ENCODE measurements around the gene C1QTNF9B.
"Not testable (repeated sequence)": the region's sequence is repeated elsewhere in the genome, so short reads cannot be mapped to it uniquely, and the experiment has no call there.

The C1QTNF9B gene

DNA sequence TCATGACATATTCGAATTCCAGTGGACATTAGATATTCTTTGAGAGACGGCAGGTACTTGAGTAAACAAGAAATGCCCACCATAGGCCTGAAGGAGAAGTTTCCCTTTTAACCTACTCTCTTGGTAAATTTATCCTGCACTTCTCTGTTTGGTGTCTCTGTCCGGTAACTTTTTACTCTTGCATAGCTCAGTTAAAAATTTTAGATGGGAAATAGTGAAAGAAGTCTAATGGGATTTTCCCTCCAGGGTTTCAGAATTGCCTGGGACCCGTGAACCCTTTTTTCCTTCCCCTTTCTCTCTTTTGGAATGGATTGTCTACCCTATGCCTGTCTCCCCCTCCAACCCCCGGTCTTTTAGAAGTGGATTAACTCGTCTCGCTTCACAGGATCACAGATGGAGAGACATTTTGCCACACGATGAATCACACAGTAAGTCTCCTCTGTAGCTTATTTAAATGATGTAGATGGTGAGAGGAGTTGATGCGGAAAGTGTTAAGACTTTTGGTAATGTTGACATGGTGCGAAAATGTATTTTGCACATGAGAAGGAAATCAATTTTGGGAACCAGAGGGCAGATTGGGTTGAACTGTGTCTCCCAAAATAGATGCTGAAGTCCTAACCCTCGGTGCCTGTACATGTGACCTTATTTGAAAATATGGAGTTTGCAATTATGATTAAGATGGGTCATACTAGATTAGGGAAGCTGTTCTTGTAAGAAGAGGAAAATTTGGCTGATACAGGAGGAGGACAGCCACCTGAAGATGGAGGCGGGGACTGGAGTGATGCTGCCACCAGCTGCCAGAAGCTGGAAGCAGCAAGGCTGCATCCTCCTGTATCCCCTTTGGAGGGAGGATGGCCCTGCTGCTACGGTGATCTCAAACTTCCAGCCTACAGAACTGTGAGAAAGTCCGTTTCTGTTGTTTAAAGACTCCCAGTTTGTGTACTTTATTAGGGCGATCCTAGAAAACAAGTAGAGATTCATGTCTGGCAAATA is 7.4 kb downstream of the C1QTNF9B start:
- peak in 1 of 2 donors; percentile 4 for DNase-seq

DNA sequence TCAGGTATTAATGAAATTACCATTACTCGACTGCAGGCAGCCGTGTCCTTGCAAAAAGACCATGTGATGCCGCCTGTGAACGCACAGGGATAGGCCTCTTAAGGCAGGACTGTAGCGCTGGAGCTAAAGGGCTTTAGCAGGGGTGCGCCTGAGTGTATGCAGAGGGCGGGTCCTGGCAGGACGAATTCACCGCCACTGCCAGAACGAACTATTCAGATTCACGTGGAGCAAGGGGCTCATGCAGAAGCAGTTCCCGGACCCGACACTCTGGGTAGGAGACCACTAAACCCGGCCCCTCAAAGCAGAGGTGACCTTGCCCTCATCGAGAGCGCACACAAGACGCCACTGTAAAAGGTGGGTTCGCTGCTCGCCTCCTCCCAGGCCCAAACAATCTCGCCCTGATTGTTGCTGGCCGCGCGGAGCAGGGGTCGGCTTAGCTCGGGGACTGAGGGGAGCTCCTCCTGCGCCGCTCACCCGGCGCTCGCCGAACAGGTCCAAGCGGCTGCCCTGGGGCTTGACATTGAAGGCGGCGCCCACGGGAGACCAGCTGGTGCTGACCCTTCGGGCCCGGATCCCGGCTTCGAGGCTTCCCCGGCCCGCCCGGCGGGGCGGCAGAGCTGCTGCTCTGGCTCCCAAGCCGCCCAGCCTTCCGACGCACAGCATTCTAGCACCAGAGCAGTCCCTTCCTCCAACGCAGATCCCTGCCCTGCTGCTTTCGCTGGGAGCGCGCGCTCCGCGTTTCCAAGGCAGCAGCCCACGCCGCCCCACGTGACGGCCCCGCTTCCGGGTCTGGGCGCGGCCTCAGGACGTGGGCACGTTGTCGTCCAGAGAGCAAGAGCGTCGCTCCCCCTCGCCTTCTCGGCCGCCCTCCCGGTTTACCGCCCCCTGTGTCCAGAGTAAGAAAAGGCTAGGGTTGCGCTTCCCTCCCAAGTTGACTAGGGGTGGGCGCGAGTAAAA is 8.4 kb downstream of the C1QTNF9B start, which contains the start of gene MIPEP:
MIPEP (minus strand) TSS at position 743 of the 957 bp plus-strand sequence; CDS start at position 663, 80 bp downstream.
- peak; percentile 88 to 90 for DNase-seq

DNA sequence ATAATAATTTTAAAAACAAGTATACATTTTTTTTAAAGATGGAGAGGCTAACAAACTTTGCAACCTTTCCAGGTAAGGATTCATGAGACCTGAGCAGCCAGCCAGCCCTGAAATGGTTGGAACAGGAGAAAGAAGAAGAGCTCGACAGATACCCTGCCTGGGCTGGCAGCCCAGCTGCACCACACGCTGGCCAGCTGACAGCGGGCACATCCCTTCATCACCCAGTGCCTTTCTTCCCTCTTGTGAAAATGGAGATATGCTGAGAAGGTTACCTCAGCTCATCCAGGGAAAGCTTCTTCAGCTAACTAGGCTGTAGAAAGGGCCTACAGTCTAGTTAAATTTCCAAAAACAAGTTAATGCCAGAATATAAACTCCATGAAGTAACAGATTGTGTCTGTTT is 12.9 kb downstream of the C1QTNF9B start:
- not testable (repeated sequence) for DNase-seq

DNA sequence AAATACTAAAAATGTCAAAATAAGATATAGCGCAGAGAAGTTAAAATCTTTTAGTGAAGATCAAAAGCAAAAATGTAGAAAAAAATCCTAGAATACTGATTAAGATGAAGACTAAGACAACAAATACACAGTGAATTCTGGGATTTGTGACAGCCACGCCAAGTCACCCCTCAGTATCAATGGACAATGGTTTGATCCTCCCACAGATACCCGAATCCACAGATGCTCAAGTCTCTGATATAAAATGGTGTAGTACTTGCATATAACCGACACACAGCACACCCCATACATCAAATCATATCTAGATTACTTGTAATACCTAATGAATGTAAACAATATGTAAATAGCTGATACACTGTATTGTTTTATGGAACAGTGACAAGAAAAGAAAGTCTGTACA is 14.0 kb downstream of the C1QTNF9B start:
- DNase-seq = no peak

DNA sequence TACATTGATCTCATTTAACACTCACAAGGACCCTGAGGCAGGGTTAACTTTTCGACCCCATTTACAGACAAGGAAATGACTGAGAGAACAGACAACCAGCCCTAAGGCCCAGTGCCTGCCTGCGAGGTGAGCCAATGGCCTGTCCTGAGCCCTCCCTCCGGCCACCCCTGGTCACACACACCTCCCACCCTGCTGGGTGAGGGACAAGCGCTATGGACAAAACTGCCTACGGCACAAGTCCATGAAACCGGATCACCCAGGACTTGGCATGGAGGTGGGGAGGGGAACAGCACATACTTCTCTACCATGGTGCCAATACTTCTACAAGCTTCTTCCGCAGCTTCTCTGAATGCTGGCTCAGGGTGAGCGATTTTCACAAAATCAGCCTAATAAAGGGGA is 15.9 kb downstream of the C1QTNF9B start:
- not testable (repeated sequence) for DNase-seq

DNA sequence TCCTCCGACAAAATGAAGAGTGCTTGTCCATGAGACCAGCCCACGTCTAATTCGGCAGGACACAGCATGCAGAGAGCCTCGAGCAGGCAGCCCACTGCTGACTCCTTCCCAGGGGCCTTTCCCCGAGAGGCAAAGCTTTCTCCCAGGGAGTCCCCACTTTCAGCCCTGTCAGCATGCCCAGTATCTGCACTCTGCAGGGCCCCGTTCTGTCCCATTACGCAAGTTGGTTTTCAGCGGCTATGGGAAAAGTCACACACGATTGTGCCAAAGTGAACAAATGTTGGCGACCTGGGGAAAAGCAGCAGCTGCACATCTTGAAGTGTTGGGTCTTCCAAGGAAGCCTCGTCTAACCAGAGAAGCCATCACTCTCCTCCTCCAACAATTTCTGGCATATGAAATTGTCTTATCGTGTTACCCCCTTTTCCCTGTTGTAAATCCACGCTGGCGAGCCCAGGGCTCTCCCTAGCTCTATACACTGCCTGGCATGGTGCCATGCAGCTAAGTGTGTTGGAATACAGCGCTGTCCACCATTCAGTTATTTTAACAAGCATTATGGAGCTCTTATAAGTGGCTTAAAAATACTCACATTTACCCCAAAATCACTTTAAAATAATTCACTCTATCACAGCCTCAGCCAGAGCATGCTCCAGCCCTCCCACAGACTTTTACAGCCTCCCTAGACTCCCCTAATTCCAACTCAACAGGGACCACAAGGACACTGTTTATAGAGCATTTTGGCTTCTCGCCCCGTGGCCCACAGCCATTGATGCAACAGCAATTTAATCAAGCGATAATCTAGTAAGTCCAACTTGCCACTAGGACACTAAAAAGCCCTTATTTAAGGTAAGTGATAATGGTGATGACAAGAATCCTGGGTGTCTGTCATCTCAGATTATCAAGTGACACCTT is 16.6 kb downstream of the C1QTNF9B start:
- not testable (repeated sequence) for DNase-seq

DNA sequence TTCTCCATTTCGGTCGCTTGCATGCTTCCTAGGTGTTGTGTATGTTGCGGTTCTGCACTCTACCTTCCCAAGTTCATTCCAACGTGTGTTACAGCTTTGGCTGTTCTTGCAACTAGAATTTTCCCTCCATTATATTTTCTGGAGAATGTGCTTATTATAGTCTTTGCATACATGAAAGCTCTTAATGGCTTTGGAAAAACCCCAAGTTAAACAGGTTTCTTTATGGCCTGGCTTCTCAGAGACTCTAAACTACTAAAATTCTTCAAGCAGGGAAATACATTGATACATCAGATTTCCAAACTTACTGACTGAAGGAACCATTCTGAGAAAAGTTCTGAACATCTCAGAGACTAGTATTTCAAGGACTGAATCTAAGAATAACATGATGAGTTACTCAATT is 20.0 kb downstream of the C1QTNF9B start:
- no peak for DNase-seq

DNA sequence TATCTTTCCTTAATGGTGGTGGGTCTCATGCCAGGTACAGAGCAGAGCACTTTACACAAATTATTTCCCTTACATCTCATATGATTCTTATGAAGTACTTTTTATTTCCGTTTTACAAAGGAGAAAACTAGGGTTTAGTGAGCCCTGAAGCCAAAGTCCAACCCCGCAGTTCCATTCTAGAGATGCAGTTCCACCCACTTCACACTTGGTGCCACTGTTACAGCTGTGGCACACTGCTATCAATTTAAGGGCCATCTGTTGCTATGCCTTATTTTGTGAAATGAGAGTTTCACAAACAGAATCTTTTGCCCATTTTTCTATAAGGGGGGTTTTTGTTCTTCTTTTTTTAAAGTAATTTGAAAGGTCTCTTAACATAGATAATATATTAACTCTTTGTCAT is 21.0 kb downstream of the C1QTNF9B start:
- no peak for DNase-seq

DNA sequence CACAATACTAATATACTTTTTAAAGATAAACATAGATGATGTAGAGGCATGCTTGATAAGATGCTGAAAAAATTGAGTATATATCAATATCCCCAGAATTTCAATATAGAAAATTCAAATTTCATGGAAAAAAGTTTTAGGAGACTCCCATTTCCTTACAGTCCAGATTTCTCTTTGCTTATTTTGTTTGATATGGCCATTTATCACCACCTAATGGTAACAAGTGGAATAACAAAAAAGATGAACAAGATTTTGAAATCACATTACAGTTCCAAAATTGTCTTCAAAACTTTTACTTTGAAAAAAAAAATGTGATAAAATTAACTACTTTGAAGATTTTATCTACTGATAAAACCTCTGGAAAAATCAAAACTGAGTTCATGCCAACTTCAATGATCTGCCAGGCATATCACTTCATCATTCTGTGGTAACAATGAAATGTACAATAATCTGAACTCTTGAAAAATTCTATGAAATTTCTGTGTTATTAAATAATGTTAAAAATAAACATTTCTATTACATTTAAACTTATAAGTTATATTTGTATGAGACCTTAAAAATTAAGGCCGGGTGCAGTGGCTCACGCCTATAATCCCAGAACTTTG is 25.6 kb downstream of the C1QTNF9B start:
- peak in 1 of 2 donors; percentile 27 for DNase-seq

DNA sequence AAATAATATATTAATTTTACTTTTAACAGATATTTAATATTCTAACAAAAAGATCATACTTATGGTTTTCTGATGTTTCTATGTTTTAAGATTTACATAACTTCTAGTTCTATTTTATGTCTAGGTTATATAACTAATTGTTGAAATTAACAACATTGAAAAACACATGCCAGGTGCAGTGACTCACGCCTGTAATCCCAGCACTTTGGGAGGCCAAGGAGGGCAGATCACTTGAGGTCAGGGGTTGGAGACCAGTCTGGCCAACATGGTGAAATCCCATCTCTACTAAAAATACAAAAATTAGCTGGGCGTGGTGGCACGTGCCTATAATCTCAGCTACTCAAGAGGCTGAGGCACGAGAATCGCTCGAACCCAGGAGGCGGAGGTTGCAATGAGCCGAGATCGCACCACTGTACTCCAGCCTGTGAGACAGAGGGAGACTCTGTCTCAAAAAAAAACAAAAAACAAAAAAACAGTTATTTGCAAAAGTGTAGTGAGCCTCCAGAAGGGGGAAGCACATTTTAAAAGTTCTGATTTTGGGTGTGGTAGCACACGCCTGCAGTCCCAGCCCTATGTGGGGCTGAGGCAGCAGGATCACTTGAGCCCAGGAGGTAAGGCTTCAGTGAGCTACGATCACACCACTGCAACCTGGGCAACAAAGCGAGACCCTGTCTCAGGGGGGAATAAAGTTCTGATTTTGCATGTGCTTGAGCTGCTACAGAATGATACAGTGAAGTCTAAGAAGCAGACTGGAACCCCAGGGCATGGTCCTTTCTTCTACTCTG is 26.8 kb downstream of the C1QTNF9B start:
- peak in 1 of 2 donors; percentile 20 for DNase-seq

DNA sequence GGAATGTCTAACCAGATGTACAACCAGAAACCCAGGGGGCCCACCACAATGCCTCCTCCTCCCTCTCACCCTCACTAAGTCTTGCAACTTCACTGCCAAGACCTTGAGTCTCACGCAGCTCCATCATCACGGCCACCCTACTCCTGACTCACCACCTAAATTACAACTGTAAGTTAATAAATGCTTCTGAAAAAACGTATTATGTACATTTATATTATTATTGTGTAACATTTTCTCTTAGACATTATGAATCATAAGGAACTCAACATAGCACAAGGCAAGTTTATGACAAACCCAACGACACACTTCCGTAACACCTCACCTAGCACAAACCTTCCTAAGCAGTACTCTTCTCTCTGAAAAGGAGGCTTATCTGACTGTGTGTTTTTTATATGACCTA is 28.8 kb downstream of the C1QTNF9B start:
- DNase-seq = no peak

DNA sequence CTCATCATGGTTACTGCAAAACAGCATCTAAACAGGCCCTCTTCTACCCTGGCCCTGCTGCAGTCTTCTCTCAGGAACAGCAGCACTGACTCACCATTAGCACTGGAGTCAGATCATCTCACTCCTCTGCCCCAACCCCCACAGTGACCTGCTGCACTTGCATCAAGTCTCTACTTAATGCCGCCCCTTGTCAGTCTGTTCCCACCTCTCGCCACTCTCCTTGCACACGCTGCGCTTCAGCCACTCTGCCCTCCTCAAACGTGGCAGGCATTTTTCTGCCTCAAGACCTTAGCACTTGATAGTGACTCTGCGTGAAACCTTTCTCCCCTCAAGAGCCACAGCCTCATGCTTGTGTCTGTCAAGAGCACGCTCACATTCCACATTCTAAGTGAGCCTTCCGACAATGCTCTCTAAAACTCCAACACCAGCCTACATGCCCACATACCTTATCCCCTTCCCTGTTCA is 30.2 kb downstream of the C1QTNF9B start:
- DNase-seq = no peak

DNA sequence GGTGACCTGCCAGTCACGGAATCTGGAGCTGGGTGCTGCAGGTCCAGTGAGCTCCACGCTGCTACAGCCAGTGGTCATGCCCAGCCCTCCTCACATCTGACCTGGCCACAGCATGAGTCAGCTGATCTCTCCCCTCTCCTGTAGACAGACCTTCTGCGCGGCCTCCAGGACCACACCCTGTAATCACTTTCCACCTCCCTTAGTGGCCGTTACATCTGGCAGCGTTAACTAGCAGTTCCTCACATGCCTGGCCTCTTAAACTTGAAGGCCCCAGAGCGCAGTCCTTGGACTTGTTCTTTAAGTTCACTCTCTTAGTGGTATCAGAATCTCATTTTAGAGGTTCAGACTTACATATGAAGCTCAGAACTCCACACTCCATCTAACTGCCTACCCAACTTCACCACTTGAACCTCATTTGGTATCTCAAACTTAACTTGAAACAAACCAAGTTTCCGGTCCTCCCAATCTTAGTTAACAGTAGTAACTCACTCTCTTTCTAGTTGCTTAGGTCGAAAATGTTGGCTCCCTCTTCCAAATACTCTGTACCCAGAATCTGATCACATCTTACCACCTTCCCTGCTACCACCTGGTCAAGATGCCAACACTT is 30.8 kb downstream of the C1QTNF9B start:
- no peak for DNase-seq

DNA sequence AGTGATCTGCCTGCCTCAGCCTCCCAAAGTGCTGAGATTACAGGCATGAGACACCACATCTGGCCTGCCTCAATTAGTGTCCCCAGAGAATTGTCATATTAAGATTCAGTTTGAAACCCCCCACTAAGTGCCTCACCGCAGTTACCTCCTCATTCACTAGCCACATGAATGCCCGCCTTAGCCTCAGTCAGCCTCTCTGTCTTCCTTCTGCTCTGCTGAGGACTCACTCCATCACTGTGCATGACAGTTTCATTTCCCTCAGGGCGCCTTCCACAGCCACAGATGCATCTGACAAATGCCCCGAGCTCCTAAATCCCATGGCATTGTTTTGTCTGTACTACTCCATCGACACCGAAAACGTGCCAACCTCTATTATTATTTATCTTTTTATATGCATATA is 31.4 kb downstream of the C1QTNF9B start:
- no peak for DNase-seq

DNA sequence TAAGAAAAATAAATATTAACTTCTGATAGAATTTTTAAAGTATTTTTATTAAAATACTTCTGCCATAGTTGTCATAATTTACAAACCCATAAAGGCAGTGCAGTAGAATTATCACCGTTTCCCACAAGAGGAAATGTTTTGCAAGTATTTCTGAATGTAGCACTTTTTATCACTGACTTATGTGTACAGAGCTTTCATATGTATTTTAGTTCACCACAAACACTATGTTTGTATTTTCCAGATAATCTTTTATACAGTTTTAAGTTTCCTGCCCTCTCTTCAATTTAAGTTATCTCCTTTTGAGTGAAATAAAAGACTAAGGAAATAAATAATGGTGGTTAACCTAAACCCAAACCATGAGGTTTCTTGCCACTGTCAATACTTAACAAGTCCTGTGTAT is 32.3 kb downstream of the C1QTNF9B start:
- DNase-seq = no peak

DNA sequence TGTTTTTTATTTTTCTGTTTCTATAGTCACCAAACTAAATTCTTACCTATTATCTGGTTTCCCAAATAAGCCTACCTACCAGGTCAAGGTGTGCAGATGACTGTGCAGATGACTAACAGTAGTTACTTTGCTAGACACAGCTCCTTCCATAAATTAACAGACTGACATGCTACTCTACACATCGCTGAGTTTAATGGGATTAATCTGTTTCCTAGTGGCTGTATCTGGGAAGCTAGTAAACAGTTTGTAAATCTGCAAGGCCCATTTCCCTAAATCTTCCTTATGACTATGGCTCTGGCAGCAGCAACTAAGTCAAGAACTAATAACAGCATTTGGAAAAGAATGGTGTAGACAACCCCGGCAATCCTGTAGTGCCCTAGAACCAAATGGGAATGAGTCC is 36.0 kb downstream of the C1QTNF9B start:
- DNase-seq = no peak

DNA sequence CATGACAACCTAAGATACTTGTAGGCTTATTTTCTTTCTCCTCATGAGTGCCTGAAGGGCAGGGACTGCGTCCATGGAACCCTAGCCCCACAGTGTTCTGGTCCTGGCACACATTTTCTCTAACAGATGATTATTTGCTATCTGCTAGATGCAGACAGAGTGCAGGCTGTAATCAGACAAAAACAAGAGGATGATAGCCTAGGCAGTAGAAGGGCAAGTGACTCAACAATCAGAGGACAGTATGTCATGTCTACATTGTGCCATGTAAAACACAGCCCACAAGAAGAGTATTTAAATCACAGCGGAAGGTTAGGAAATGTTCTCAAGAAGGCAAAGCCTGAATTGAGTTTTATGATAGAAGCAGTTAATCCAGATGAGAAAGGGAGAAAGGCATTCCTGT is 37.4 kb downstream of the C1QTNF9B start:
- DNase-seq = no peak

DNA sequence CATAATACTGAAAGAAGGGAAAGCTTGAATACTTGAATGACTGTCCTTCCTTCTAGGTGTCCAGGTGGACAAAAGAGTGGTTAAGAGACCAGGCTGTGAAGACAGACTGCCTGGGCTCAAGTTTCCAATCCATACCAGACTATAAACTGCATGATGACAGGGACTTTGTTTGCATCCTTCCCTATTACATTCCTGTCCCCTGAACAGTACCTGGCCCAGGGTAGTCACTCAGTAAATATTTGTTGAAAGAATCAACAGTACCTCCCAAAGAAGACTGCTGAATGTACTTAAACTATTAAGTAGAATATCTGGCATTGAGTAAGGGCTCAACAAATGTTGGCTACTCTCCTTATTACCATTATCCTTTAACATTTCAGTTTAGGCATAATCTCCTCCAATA is 37.8 kb downstream of the C1QTNF9B start:
- DNase-seq = no peak

DNA sequence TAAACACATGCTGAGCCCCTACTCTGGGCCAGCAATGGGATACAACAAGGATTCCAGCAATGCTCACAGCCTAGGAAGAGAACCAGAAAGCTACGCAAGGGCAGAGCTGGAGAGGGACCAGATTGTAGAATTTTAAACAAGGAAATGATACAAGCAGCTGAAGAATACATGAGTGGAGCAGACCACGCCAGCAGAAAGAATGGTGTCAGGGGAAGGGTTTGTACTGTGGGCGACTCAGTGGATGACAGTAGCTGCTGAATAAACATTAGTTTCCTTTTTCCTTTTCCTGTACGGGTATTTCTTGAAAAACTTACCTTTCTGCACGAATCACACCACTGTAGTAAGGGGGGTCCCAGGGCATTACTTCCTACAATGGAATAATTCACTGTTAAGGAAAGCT is 38.8 kb downstream of the C1QTNF9B start:
- no peak for DNase-seq

DNA sequence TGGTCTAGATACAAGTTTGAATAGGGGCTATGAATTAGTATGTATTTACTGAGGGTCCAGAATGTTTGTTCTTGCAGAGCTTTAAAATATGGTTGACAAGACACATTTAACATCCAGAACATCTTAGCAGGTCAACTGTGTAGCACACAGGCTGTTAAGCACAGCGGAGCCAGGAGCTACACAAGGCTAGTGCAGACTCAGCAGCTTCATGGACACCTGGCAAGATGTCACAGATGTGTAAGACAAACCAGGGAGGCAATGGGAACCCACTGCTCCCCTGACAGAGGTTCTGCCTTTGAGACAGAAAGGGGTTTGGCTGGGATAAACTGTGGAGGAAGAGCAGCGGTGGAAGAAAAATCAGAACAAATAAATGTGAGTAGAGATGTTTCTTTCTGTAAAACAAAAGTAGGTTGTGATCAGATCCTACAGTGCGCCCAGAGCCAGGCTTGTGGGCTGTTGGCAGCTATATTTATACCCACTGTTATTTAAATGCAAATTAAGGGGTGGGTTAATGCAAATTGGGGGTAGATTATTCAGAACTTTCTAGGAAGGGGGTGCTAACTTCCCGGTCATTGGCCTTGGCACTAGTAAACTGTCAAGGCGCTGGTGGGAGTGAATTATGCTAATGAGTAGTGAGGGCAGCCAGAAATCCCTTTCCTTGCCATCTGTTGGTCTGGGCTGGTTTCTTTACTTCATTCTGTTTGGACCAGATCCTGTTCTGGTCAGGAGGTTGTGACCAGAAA is 41.1 kb downstream of the C1QTNF9B start:
- DNase-seq = no peak

Data from CD4-positive, alpha-beta T cell treated with Interleukin-4 for 1 hour (primary cell).